BE2C (cell line): ENCODE measurements around the gene INPP4B.

Experiments
- DNase-seq: peaks from one replicate; pipeline ENCODE4 v3.0.0-alpha.2; 2020
- H3K27me3 ChIP-seq: fragments of 250-450 bp; sonication (Bioruptor Pico); 2 replicates; pipeline ENCODE4 v1.5.1; 2020; ENCODE audit warnings: mild to moderate bottlenecking
- H3K36me3 ChIP-seq: fragments of 250-450 bp; sonication (Bioruptor Pico); 2 replicates; pipeline ENCODE4 v1.5.1; 2020; ENCODE audit warnings: mild to moderate bottlenecking
- H3K4me1 ChIP-seq: fragments of 250-450 bp; sonication (Bioruptor Pico); 2 replicates; pipeline ENCODE4 v1.5.1; 2020
- H3K4me3 ChIP-seq: 2 replicates; pipeline ENCODE4 v1.5.1; 2011; ENCODE audit warnings: low read depth, low read length
- H3K9me3 ChIP-seq: fragments of 250-450 bp; sonication (Bioruptor Pico); 2 replicates; pipeline ENCODE4 v1.5.1; 2020
- TF ChIP-seq, protein P1 (sequence below): IDR thresholded peaks from 2 replicates; pipeline ENCODE4 v1.5.1; 2012; ENCODE audit warnings: mild to moderate bottlenecking, low read depth, low read length

The INPP4B gene

DNA sequence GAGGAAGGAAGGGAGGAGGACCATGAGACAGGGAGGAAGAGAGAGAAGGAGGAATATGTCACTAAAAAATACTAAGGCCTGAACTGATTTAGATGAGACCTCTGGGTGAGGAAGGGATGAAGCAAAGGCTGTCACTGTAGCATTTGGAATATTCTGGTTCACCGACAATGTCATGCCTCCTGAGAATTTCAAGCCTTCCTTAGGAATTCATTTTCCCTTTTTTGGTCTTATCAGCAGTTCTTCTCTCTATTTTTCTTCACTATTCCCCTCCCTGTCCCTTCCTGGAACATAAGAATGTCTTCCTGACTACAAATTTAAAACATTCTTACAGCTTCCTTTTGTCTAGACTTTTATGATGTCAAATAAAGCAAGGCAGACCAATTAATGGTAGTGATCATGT is 527.8 kb downstream of the INPP4B start:
- TF ChIP-seq, protein P1, sequence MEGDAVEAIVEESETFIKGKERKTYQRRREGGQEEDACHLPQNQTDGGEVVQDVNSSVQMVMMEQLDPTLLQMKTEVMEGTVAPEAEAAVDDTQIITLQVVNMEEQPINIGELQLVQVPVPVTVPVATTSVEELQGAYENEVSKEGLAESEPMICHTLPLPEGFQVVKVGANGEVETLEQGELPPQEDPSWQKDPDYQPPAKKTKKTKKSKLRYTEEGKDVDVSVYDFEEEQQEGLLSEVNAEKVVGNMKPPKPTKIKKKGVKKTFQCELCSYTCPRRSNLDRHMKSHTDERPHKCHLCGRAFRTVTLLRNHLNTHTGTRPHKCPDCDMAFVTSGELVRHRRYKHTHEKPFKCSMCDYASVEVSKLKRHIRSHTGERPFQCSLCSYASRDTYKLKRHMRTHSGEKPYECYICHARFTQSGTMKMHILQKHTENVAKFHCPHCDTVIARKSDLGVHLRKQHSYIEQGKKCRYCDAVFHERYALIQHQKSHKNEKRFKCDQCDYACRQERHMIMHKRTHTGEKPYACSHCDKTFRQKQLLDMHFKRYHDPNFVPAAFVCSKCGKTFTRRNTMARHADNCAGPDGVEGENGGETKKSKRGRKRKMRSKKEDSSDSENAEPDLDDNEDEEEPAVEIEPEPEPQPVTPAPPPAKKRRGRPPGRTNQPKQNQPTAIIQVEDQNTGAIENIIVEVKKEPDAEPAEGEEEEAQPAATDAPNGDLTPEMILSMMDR = no peak
- Histone ChIP-seq H3K9me3 (no peaks in the 10 kb centered on the region), H3K4me3 (no peak overlapping the region), H3K4me1 (no peaks in the 10 kb centered on the region), H3K27me3 (no peaks in the 10 kb centered on the region), H3K36me3 (no peaks in the 10 kb centered on the region)
- no peak for DNase-seq

DNA sequence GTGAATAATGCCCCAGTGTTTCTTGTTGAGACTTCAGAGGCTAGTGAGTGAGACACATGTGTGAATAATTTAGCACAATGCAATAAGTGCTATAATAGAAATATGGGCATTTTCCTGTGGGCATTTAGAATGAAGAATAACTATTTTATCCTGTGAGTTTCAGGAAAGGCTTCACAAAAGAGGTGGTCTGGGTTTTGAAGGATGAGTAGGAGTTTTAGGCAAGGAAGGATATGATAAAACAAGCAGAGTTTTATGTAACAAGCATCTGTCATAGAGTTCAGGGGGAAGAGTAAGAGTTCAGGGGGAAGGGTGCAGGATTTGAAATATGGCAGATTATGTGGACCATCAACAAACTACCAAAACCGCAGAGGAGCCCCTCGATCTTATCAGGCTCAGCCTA is 529.2 kb downstream of the INPP4B start:
- H3K9me3 ChIP-seq = no peaks in the 10 kb centered on the region
- TF ChIP-seq, protein P1 = no peak
- H3K4me1 ChIP-seq = no peaks in the 10 kb centered on the region
- no peaks in the 10 kb centered on the region for H3K27me3 ChIP-seq
- no peaks in the 10 kb centered on the region for H3K36me3 ChIP-seq
- no peak overlapping the region for H3K4me3 ChIP-seq
- DNase-seq = no peak

- Histone ChIP-seq H3K27me3 (no peaks in the 10 kb centered on the region), H3K9me3 (no peaks in the 10 kb centered on the region), H3K36me3 (no peaks in the 10 kb centered on the region), H3K4me1 (no peaks in the 10 kb centered on the region), H3K4me3 (no peak overlapping the region)
- TF ChIP-seq, protein P1 = no peak
- DNase-seq = no peak
Observed at GRCh38 chr4:142316025-142316424, 530.1 kb downstream of the INPP4B start.

- no peak for DNase-seq
- TF ChIP-seq, protein P1 = no peak
- Histone ChIP-seq H3K4me1 (no peaks in the 10 kb centered on the region), H3K4me3 (no peak overlapping the region), H3K27me3 (no peaks in the 10 kb centered on the region), H3K36me3 (no peaks in the 10 kb centered on the region), H3K9me3 (no peaks in the 10 kb centered on the region)
Observed at GRCh38 chr4:142314686-142315085, 531.4 kb downstream of the INPP4B start.

DNA sequence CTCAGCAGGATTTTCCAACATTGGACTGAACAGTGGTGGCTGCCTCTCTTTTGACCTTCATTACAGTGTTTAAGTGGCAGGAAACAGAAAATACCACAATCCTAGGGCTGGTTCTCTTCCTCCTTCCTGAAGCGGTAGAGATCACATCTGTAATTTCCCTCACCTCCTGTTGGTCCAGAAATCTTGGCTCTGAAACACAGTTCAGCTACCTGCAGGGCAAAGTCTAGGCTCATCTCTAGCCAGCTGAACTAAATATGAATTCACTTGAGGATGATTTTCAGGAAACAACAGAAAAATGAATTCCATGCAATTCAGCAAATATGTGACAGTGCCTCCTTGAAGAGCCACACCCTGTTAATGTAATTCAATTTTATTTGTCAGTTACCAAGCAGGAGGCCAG is 531.9 kb downstream of the INPP4B start:
- Histone ChIP-seq H3K36me3 (no peaks in the 10 kb centered on the region), H3K9me3 (no peaks in the 10 kb centered on the region)
- TF ChIP-seq, protein P1 = no peak

GRCh38 chr4:142312391-142312790 is 533.7 kb downstream of the INPP4B start:
- Histone ChIP-seq H3K4me3 (no peak overlapping the region), H3K27me3 (no peaks in the 10 kb centered on the region), H3K4me1 (no peaks in the 10 kb centered on the region), H3K36me3 (no peaks in the 10 kb centered on the region), H3K9me3 (no peaks in the 10 kb centered on the region)
- TF ChIP-seq, protein P1 = no peak
- DNase-seq = no peak

More for the DNA sequence above, 531.9 kb downstream of the INPP4B start:
- H3K4me1 ChIP-seq = no peaks in the 10 kb centered on the region
- no peak overlapping the region for H3K4me3 ChIP-seq
- DNase-seq = no peak
- no peaks in the 10 kb centered on the region for H3K27me3 ChIP-seq
